SK-N-SH (cell line): ENCODE data around the gene MTHFD1L.

Experiments
- CTCF ChIP-seq: fragments of 200-600 bp; sonication (generic); IDR thresholded peaks from 2 replicates; pipeline ENCODE4 v1.6.1; 2017; ENCODE audit warnings: antibody characterized with exemption, mild to moderate bottlenecking, moderate library complexity
- FOXM1 ChIP-seq: IDR thresholded peaks from 2 replicates; pipeline ENCODE4 v1.4.0; 2012; ENCODE audit warnings: low read depth, mild to moderate bottlenecking
- GABPA ChIP-seq: IDR thresholded peaks from 2 replicates; pipeline ENCODE4 v1.4.0; 2012; ENCODE audit warnings: low read depth, mild to moderate bottlenecking
- NFIC ChIP-seq: IDR thresholded peaks from 2 replicates; pipeline ENCODE4 v1.4.0; 2012; ENCODE audit warnings: borderline replicate concordance
- NRF1 ChIP-seq: IDR thresholded peaks from 2 replicates; pipeline ENCODE4 v1.6.1; 2012; ENCODE audit warnings: low read depth, mild to moderate bottlenecking, low read length
- POLR2AphosphoS5 ChIP-seq: IDR thresholded peaks from 2 replicates; pipeline ENCODE4 v1.6.1; 2012; ENCODE audit warnings: low read depth, low read length
- TAF1 ChIP-seq: IDR thresholded peaks from 2 replicates; pipeline ENCODE4 v1.6.1; 2012; ENCODE audit warnings: low read depth, mild to moderate bottlenecking, low read length, moderate library complexity, borderline replicate concordance
- TF ChIP-seq, protein P1 (sequence below): IDR thresholded peaks from 2 replicates; pipeline ENCODE4 v1.6.1; 2012; ENCODE audit warnings: mild to moderate bottlenecking, low read depth, low read length, moderate library complexity

DNA sequence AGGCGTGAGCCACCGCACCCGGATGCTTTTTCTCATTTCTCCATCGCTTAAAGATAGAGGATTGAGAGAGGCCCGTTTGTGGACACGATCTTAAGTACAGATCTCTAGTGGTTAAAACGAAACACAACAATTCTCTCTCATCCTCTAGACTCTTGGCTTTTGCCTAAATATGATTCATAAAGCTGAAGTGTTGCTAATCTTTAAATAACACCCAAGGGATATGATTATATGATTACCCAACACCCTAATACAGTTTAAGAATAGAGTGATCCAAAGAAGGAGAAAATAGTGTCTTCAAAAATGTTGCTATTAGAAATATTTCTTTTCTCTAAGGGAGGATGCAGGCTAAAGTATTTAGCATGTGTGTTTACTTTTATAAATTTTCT lies 50.4 kb downstream of the MTHFD1L start:
- TF ChIP-seq, protein P1, sequence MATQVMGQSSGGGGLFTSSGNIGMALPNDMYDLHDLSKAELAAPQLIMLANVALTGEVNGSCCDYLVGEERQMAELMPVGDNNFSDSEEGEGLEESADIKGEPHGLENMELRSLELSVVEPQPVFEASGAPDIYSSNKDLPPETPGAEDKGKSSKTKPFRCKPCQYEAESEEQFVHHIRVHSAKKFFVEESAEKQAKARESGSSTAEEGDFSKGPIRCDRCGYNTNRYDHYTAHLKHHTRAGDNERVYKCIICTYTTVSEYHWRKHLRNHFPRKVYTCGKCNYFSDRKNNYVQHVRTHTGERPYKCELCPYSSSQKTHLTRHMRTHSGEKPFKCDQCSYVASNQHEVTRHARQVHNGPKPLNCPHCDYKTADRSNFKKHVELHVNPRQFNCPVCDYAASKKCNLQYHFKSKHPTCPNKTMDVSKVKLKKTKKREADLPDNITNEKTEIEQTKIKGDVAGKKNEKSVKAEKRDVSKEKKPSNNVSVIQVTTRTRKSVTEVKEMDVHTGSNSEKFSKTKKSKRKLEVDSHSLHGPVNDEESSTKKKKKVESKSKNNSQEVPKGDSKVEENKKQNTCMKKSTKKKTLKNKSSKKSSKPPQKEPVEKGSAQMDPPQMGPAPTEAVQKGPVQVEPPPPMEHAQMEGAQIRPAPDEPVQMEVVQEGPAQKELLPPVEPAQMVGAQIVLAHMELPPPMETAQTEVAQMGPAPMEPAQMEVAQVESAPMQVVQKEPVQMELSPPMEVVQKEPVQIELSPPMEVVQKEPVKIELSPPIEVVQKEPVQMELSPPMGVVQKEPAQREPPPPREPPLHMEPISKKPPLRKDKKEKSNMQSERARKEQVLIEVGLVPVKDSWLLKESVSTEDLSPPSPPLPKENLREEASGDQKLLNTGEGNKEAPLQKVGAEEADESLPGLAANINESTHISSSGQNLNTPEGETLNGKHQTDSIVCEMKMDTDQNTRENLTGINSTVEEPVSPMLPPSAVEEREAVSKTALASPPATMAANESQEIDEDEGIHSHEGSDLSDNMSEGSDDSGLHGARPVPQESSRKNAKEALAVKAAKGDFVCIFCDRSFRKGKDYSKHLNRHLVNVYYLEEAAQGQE: no peak
- TF ChIP-seq FOXM1: no peak
- TF ChIP-seq NFIC: no peak
- no peak for TF ChIP-seq TAF1
- no peak for TF ChIP-seq CTCF
- TF ChIP-seq GABPA: no peak
- TF ChIP-seq POLR2AphosphoS5: no peak
- no peak for TF ChIP-seq NRF1
